Midbrain (tissue), 1 donor: ENCODE results near the gene COPE.

Source experiments
- DNase-seq: peaks from one replicate; lab custom pipeline; 2025; lab: John Stamatoyannopoulos, UW

The COPE gene

GRCh38 chr19:18851673-18852325, 67.4 kb downstream of the COPE start:
- no peak for DNase-seq

- DNase-seq, result no peak
Observed at GRCh38 chr19:18850471-18851375, 68.5 kb downstream of the COPE start.

GRCh38 chr19:18849838-18850400, 69.3 kb downstream of the COPE start:
- no peak for DNase-seq
